ENCODE measurements around the gene ABCA1.
"Not testable (repeated sequence)": the region's sequence is repeated elsewhere in the genome, so short reads cannot be mapped to it uniquely, and the experiment has no call there.

ABCA1 gene

DNA sequence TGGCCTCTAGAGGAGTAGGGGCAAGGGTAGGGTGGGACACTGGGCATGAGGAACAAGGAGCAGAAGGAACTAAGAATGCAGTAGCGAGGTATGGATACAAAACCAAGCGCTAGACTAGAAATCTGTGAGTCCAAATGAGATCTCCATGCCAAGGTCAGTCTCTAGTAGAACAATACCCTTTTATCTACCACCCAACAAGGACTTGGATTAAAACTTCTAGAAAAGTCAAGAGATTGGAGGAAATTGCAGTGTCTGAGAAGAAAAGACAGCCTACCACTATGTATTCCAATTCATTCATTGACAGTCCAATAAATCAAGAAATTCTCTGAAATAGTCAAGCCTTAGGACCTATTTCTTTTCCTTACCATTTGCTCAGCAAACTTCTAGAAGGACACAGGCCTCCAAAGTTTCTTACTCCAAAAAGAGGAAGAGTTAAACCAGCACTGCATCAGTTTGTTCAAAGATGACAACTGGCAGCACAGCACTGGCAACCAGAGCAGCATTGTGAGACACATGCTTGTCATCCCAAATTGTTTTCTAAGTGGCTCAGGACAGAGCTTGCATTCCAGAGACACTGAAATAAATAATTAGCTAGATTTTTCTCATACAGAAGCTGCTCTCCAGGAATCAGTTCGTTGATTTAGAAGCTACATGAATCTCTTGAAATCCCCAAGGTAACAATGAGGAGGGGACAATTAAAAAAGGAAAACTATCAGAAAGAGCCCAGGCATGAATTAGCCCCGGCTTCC is 22.6 kb downstream of the ABCA1 start:
- DNase-seq, result no peak

GRCh38 chr9:104903609-104904008 is 24.3 kb downstream of the ABCA1 start:
- no peak for DNase-seq

GRCh38 chr9:104900871-104901270 is 27.1 kb downstream of the ABCA1 start:
- DNase-seq, result no peak

DNA sequence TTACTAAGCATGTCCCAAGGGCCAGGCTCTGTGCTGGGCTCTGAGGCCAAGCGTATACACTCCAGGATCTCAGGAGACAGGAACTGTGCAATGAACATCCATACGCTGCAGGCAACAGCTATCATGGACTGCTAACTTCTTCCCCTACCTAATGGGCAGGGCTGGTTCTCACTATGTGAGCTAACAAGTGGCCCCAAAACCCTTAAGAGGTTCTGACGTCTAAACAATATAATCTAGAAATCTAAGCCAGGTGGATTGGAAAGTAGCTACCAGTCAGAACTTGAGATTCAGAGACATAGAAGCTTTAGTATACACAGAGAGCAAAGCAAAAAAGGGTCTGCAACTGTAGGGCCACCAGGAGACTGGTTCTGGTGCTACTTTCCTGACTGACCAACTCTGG is 27.6 kb downstream of the ABCA1 start:
- DNase-seq, result no peak

DNA sequence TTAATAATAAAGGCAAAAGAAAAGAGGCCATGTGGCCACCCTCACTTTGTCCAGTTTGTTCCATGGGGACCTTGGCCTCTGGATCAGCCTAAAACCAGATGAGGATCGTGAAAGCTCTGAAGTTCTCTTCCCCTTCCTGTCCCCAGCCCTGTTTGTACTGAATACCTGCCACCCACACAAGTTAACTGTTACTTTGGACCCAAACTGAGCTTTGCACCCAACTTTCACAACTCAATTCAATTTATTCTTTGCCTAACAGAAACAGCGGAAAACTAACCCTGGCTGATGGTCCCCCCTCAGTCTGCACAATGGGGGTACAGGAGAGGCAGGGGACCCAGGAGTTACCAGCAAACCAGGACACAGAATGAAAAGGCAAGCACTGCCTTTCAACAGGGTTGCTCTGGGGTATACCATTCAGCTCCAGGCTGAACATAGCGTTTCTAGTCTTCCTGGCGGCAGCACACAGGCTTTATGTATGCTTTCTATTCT is 28.2 kb downstream of the ABCA1 start:
- no peak for DNase-seq

DNA sequence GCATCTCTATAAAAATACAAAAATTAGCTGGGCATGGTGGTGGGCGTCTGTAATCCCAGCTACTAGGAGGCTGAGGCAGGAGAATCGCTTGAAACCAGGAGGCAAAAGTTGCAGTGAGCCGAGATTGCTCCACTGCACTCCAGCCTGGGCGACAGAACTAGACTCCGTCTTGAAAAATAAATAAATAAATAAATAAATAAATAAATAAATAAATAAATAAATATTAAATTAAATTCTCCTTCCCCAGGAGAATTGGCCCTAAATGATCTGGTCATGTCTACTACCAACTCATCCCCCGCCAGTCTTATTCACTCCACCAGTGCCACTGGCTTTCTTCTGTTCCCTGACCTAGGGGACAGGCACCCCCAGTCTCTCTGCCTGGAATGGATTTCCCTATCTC is 29.6 kb downstream of the ABCA1 start:
- not testable (repeated sequence) for DNase-seq

DNA sequence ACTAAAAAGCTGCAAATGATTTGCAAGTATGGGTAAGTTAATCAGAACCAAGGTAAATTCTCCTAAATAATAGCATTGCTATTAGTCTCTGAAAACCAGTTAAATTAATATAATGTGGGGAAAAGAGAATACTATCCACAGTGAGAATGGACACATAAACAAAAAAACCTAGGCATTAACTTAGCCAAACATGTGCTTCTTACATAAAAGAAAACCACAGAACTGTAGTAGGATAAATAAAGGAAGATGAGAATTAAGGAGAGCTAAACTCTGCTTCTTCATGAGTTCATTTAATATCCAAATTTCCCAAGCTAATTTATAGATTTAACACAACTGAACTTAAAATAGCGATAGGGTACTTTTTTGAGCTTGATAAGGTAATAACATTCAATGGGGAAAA is 31.8 kb downstream of the ABCA1 start:
- DNase-seq, result no peak

DNA sequence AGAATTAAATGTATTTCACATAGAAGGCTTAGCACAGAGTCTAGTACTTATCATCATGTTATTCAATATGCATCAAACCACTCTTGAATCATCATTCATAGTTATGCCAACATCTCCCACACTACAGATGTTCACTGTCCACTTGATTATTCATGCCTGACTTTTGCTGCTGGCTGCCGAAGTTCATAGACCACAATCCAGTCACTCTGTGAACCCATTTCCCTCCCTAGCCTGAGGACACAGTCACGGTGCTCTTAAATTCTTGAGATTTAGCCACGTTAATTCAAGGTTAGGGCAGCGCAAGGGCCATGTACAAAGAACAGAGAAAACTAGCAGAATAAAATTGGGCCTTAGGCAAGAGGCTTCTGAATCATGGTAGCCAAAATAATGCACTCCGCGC is 32.4 kb downstream of the ABCA1 start:
- no peak for DNase-seq

- no peak for DNase-seq
Observed at GRCh38 chr9:104892701-104893100, 35.3 kb downstream of the ABCA1 start.

DNA sequence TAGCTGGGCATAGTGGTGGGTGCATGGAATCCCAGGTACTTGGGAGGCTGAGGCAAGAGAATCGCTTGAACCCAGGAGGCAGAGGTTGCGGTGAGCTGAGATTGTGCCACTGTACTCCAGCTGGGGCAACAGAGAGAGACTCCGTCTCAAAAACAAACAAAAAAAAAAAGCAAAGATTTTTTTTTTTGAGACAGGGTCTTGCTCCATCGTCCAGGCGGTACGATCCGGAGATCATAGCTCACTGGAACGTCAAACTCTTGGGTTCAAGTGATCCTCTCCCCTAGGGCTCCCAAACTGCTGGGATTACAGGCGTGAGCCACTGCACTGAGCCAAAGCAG is 37.6 kb downstream of the ABCA1 start:
- DNase-seq, result no peak

GRCh38 chr9:104885818-104886709 is 41.9 kb downstream of the ABCA1 start:
- DNase-seq, result no peak

- no peak for DNase-seq
Observed at GRCh38 chr9:104883169-104883568, 44.8 kb downstream of the ABCA1 start.

- no peak for DNase-seq
Observed at GRCh38 chr9:104882566-104882965, 45.4 kb downstream of the ABCA1 start.

- no peak for DNase-seq
Observed at GRCh38 chr9:104882086-104882485, 45.9 kb downstream of the ABCA1 start.

DNA sequence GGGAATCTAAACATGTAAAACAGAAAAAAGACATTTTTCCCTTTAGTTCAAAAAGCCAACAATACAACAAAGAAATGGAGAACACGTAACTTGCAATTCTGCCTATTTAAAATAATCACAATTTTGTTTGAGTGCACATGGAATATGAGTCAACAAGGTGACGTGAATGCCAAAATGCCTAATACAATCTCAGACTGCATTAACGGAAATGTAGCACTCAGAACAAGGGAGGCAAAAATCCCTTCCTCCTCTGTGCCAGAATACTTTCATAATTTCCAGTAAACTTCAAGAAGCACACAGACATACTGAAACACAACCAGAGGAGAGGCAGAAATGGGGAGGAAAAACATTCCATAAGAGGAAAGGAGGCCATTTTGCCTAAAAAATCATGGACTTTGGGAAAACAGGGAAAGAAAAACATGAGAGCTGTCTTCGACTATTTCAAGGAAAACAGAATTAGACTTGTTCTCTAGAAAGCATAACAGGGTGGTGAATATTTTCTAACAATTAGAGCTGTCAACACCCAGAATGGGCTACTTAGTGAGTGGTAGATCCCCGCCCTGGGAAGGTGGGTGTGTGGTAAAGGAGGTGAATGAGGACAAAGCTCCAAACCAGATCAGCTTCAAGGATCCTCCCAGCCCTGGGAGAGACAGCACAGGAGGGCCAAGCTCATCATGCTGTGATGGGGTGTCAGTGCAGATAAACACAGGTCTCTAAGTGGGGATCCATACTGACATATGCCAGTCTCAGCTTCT is 48.2 kb downstream of the ABCA1 start:
- no peak for DNase-seq

GRCh38 chr9:104876587-104876986 is 51.4 kb downstream of the ABCA1 start:
- DNase-seq, result no peak

DNA sequence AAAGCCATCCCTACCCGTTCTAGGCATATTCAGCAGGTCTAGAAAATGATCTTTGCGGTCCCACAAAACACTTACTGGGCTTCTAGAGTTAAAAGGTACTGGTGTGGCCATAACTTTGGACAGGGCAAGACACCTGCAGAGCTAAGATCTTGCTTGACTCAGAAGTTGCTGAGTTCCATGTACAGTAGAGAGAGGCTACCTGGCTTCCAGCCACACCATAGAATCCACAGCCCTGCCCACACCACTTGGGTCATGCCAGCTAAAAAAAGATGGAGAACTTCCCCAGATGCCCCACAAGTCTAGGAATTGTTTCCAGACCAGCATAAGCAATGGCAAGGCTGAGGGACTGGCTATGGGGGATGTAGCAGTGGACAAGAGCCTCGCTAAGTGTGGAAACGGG is 52.1 kb downstream of the ABCA1 start:
- DNase-seq, result no peak

DNA sequence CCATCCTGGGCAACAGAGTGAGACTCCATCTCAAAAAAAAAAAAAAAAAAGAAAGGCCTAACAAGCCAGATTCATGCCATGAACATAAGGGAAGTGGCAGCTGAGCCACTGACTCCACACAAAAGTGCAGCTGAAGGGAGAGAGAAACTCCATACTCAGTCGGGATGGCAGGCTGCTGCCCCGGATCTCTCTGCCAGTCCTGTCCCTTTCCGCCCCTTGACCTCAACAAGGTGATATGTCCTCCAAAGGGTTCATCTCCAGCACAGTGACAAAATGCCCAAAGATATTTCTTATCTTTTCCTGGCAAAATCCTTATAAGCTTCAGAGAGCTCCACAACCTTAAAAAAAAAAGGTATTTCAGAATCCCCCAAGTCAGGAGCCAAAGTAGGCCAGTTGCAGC is 52.6 kb downstream of the ABCA1 start:
- DNase-seq, result no peak

DNA sequence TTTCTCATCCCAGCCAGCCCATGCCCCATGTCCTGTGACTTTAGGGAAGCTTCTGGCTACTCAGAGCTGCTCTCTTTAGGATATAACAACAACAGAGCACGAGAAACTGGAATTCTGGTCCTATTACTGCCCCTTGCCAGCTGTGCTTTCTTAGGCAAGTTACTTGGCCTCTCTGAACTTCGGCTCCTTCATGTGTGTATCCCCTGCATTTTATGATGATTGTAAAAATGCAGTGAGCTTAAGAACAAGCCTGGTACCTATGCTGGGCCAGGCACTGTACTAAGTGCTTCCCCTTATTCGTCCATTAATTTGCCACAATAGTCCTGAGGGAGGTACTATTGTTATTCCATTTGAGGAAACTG is 54.5 kb downstream of the ABCA1 start:
- no peak for DNase-seq

DNA sequence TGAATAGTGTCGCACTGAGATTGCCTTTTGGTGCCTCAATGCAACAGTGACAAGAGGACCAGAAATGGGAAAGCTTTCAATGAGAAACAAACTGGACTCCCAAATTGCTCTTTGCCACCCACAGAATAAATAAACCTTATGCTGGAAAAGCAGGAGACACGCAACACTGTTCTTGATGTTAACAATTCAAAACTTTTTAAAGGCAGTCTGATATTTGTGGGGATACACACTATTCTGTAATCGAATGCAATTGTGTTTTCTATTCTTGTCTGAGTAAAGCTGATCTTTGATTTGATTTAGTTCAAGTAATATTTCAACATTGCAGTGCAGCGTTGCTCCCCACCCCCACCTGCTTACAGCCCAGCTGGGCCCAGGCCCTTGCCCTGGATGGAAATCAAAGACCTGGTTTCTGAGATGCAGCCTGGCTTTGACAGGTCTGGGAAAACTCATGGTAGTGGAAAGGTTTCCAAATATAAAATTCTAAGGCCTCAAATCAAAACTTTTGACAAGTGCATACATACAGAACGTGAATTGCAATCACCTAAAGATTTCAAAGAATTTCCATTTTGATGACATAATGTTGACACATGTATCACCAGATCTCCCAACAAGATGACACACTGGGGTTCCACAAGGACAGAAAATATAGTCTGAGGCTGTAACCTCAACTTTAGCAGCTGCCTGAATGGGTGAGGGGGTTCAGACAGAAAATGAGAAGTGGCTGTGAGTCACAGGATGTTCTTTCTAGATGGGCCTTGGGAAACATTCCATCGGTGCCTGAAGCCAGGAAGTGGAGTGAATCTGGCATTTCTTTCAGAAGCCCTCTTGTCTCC is 55.1 kb downstream of the ABCA1 start:
- no peak for DNase-seq

DNA sequence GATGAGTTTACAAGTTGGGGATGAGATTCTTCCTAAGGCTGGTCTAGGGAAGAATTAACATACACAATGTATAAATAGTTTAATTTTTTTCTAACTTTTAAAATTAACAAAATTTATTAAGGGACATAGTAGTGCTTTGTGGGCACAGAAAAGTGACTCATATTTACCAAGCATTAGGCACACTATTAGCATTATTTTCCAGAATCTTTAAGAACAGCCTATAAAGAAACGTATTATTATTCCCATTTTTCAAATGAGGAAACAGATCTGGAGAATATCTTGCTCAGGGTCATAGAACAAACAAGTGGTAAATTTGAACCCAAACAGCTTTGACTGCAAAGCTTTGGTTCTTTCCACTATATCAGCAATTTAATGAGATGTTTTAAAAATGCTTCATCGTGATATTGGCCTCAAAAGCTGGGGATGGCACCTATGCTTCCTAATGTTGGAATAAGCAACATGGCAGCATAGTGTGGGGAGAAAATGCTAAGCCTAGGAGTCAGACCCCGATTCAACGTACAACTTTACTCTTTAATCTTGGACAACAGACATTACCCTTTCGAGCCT is 55.9 kb downstream of the ABCA1 start:
- no peak for DNase-seq

DNA sequence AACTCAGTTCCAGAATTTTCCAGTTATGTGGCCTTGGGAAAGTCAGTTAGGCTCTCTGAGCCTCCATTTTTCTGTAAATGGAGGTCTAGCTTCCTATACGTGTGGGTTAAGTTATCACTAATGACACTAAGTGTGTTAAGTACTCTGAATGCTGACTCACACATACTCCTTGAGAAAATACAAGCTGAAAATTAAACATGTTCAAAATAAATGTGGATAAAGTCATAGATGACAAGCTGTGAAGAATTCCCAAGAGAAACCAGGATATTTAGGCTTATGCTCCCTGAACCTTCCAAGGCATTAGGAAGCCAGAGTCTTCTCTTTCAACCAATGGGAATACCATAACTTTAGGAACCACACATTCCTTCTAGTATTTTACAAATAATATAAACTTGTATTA is 58.1 kb downstream of the ABCA1 start:
- DNase-seq, result no peak
